HG03060 (cell line): ENCODE data around the gene RNASE7.

Experiments
- ATAC-seq: cut with Tn5 transposase; IDR thresholded peaks from one replicate; pipeline ENCODE4 v1.9.1; 2021; ENCODE audit warnings: low read depth, moderate number of reproducible peaks; ENCODE audit not compliant: unreplicated experiment

RNASE7 gene

DNA sequence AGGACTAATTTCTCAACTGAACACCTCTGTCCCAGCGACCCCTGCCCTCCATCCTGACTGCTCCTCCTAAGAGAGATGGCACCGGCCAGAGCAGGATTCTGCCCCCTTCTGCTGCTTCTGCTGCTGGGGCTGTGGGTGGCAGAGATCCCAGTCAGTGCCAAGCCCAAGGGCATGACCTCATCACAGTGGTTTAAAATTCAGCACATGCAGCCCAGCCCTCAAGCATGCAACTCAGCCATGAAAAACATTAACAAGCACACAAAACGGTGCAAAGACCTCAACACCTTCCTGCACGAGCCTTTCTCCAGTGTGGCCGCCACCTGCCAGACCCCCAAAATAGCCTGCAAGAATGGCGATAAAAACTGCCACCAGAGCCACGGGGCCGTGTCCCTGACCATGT is 756 bp downstream of the RNASE7 start:
- no peak for ATAC-seq

- ATAC-seq, result no peak
Measured at GRCh38 chr14:21043387-21043973, 1.3 kb downstream of the RNASE7 start.

- no peak for ATAC-seq
Measured at GRCh38 chr14:21043974-21044618, 1.9 kb downstream of the RNASE7 start.

DNA sequence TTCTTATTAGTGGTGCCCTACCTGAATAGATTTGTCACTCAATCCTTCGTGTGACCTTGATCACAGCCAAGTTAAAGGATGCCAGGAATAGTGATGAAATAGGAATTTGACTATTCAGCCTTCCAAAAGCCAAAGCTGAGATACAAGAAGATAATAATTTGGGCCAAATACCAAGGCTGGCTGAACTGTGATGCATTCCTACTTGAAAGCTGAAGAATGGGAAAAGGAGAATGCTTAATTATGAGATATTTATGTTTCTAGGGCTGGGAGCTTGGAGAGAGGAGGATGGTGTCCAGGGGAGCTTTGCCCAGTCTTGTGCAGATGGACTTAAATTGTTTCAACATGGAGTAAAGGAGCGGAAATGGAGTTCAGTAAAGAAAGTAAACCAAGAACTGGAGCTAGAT is 5.2 kb downstream of the RNASE7 start:
- no peak for ATAC-seq

GRCh38 chr14:21048638-21049037 is 6.5 kb downstream of the RNASE7 start:
- ATAC-seq, result no peak

DNA sequence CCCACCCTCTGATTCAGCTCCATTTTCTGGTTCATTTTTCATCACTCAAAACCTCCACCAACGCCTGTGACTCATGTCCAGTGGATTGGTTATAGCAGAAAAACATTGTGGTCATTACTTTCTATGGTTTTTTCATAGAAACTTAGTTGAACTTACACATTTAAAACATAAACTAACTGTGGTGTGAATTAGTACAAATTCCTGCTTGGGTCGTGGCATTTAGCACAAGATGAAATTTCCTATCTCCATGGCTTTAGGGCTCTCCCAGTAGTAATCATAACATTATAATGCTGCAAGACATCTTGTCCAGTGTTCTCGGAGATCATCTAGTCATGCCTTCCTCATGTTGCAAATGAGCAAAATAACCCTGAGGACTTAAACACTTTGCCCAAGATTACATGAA is 7.1 kb downstream of the RNASE7 start:
- no peak for ATAC-seq

- no peak for ATAC-seq
Measured at GRCh38 chr14:21050597-21050996, 8.4 kb downstream of the RNASE7 start.

DNA sequence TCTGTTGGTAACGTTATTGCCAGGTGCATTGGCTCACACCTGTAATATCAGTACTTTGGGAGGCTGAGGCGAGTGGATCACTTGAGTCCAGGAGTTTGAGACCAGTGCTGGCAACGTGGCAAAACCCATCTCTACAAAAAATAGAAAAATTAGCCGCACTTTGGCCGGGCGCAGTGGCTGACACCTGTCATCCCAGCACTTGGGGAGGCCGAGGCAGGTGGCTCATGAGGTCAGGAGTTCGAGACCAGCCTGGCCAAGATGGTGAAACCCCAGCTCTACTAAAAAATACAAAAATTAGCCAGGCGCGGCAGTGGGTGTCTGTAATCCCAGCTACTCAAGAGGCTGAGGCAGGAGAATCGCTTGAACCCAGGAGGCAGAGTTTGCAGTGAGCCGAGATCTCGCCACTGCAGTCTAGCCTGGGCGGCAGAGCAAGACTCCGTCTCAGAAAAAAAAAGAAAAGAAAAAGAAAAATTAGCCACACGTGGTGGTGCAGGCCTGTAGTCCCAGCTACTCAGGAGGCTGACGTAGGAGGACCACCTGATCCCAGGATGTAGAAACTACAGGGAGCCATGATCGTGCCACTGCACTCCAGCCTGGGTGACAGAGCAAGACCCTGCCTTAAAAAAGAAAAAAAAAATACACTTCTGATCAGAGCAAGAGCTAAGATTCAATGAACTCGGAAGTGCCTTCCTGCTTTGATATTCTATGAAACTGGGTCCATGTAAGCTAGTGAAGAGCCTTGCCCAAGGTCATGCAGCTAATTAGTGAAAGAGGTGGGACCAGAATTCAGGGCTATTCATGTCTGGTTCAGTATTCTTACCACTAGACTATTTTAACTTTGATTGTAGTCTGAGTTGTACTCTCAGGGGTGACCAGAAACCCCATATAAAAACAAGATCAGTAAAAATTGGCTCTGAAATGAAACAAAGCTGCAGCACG is 11.3 kb downstream of the RNASE7 start:
- ATAC-seq, result no peak

GRCh38 chr14:21054123-21054767 is 12.1 kb downstream of the RNASE7 start:
- no peak for ATAC-seq

DNA sequence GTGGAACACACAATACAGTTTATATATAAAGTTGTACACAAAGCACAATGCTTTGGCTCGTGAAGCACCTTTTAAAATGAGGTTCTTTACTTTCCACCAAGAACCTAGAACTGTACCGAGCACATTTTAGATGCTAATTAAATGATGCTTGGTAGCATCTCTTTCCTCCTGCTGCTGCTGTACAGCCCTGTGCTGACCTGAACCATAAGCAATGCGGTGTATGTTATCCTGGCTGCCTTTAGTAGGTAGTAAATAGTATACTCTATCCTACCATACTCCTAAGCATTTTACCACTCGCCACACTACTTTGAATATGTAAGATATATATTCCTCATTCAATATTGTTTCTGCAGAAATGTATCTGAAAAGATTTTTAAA is 12.6 kb downstream of the RNASE7 start:
- no peak for ATAC-seq

- ATAC-seq, result no peak
Measured at GRCh38 chr14:21055432-21056117, 13.4 kb downstream of the RNASE7 start.

DNA sequence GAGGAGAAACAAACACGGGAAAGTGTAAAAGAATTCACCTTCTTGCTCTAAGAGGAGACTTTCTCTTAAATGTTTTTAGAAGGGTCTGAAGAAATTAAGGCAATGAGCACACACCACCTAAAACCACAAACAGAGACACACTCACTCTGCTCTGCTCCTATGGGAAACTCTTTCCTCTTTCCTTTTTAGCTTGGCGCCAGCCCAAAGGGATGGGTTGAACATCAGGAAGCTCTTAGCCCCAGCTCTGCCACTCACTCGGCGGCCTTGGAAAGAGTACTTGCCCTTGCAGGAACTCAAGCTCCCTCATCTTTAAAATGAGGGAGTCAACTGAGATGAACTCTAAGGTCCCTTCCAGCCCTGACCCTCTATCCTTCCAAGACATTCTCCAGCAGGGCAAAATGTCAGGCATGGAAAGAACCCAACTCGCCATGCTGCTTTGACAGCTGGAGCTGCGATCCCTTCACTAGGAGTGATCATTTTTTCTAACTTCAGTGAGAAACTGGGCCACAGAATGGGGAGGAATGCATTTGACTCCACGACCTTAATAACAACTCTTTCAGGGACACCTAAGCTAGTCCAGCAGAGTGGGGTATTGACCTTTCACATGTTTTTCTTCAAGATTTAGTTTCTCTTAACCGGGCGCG is 14.5 kb downstream of the RNASE7 start:
- ATAC-seq, result no peak

DNA sequence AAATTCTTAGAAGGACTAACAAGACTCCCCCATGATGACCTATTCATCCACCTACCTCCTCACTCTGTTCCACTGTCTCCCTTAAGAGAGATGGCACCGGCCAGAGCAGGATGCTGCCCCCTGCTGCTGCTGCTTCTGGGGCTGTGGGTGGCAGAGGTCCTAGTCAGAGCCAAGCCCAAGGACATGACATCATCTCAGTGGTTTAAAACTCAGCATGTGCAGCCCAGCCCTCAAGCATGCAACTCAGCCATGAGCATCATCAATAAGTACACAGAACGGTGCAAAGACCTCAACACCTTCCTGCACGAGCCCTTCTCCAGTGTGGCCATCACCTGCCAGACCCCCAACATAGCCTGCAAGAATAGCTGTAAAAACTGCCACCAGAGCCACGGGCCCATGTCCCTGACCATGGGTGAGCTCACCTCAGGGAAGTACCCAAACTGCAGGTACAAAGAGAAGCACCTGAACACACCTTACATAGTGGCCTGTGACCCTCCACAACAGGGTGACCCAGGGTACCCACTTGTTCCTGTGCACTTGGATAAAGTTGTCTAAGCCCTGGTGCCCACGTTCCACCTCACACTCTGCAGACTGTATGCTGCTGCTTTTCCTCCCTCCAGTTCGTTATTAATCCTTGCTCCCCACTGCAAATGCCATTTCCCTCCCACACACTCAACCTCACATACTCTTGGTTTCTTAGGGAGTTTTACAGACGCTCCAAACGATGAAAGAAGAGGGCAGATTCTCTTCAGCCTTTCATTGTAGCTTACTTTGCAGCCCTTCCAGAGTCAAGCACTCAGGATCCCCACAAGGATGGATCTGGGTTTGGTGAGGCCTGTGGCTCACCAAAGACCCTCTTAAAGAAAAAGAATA is 15.9 kb downstream of the RNASE7 start, which contains the start of gene RNASE8:
Gene RNASE8, plus strand, starts transcription at position 20 of the 873 bp plus-strand sequence. Its CDS starts 71 bp downstream, at position 91.
- ATAC-seq, result no peak

GRCh38 chr14:21058903-21059302 is 16.7 kb downstream of the RNASE7 start:
- ATAC-seq, result no peak

- ATAC-seq, result no peak
Measured at GRCh38 chr14:21059842-21060613, 17.9 kb downstream of the RNASE7 start.

DNA sequence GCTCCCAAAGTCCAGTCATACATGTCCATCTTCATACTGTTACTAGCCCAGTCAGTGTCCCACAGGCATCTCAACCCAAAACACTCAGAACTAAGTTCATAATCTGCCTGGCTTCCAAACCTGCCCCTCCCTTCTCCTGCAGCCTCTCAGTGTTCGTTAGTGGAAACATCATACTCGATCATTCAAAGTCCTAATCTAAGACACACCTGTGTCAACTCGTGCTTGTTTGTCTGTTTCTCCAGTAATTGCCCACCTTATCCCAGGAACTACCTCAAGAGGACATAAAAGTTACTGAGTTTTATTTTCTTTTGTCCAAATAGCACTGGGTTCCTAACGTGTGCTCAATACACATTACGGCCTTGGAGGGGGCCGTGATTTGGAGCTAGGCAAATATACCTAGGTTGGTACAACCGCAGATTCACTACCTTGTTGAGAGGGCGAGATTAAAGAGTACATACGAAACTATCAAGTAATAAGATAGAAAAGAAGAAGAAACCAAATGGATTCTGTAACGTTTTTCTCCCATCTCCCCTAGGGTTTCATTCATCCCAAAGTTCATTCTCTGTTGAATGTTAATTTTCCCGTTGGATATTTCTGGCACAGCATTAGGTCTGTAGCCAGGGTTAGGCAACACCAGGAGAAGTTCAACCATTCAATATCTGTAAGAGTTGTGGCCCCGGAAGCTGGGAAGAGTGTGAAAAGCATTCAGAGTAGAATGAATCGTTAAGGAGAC is 18.6 kb downstream of the RNASE7 start:
- no peak for ATAC-seq

DNA sequence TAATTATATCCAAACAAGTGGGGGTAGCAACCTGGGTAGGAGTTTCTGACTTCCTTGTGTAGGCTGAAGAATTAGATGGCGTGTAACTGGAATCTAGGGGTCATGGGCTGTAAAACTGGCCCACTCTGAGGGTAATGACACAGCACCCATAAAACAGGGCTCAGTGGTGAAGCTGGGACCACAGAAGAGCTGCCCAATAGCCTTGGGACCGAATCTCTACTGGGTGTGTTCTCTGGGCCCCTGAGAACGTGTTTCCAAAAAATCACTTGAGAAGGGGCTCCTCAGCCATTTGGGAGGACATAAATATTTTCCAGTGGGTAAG is 19.1 kb downstream of the RNASE7 start:
- no peak for ATAC-seq

- no peak for ATAC-seq
Measured at GRCh38 chr14:21063479-21063878, 21.3 kb downstream of the RNASE7 start.
